Putamen (tissue), 1 donor: ENCODE data around the gene PRKN.

Source experiments
- DNase-seq: peaks from one replicate; pipeline ENCODE4 v3.0.0-alpha.2; 2016; ENCODE audit warnings: low spot score

PRKN gene

DNA sequence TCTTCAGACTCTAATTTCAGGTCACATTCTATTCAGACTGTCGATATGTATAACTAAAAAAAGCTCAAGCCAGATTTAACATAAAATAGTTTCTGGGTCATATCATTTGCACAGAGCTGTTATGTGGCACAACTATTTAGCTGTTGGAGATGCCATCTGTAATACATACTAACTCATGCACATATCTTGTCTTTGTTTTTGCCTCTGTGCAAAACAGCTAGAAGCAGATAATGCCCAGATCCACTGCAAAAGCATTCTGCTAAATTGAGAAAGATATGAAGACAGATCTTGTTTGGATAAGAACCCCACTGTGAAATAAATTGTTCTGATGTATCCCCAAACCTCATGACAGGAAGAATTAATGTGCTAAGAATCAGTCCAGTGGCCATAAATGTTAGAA lies 930.9 kb downstream of the PRKN start:
- no peak for DNase-seq

DNA sequence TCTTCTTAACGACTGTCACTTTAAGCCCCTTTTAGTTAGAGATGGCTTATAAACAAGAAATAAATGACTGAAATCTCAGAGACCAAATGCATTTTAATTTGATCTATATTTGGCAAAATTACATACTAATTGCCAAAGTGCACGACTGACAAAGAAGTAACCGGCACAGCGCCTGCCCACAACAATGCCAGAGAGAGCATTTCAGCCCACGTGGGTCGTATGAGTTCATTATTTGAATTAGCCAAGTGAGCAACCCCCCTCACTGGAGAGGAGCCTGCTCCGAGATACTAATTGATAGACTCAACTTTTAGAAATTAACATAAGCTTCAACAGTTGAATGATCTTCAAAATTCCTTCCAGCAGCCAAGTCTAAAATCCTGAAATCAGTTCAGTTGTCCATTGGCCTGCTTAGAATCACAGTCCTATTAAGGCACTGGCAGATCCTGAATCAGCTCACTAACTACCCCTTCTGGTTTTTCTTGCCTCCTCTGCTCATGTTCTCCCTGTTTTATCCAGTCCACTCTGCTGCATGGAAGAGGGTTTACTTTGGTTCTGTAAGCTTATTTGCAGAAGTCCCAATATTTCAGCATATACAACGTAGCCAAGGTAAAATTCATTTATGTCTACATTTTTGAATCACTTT lies 934.6 kb downstream of the PRKN start:
- DNase-seq: no peak

DNA sequence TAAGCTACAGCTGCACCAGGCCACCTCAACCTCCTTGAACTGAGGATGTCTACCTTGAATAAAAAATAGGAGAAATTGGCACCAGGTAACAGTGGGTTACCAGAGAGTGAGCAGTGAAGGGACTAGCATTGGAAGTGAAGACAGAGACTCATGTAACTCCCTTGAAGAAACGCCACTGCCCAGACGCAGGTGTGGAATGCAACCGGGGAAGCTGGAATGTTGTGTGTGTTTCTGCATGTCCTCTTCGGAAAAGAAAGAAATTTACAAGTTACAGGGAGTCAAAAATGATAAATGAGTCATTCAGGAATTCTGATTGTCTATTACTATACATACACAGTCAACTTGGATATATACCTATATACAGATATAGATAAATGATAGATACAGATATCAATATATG lies 939.0 kb downstream of the PRKN start:
- no peak for DNase-seq

DNA sequence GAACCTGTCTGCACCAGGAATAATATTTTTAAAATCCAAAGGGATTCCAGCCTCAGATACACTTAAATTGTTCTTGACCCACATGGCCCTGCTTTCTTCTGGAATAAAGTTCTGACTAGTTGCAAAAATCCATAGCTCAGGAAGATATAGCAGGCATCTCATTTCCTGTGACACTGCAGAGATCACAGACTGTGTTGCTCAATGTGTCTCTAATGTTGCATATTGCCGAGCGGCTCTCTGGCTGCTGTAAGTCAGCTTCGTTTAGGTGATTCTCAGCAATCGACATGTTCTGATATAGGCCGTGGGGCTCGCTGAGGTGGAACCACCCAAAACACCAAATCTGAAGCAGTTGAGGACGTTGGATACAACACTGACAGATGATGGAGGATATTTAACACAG lies 955.4 kb downstream of the PRKN start:
- DNase-seq: no peak

DNA sequence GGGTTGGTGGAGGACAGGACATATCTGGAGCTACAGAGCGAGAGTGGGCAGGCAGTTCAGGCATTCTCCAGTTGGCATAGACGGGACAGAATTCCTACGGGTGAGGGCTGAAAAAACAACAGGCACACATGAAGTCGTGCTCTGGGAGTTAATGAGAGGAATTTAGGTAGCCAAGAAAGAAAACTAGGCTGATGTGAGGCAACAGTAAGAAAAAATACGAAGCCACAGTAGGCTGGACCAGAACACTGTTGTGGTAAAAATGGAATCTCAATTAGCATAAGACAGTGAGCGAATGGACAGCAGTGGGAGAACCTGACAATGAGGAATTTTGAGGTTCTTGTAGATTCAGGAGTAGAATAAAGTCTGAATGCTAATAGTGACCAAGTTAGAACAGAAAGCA lies 965.6 kb downstream of the PRKN start:
- DNase-seq: no peak

DNA sequence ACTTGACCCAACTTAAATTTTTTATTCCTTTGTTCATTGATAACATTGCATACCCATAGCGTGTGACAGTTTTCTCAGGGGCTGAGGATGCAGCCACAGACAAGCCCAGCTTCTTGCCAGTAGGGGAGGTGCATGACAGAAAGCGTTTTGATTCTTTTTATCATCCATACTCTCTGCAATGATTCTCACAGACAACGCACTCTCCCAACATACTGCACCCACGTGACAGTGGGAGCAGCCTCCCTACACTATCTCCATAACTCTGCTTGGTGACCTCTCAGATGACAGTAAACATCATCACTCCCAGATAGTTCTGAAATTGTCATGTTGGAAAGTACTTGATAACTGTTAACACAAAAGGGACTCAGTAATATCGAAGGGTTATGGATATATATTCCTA lies 972.5 kb downstream of the PRKN start:
- DNase-seq: no peak

DNA sequence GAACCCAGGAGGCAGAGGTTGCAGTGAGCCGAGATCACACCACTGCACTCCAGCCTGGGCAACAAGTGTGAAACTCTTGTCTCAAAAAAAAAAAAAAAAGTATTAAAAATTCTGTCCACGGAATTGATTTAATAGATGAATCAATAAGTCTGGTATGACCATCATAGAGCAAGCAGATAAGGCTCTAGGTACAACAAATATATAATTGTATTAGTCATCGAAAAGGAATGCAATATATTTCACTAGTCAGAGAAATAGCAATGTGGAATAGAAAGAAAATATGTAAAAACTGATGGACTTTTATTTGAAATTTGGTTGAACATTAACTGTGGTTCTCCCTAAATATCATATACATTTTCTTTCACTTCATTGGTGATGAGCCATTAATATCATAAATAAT lies 976.9 kb downstream of the PRKN start:
- DNase-seq: no peak

DNA sequence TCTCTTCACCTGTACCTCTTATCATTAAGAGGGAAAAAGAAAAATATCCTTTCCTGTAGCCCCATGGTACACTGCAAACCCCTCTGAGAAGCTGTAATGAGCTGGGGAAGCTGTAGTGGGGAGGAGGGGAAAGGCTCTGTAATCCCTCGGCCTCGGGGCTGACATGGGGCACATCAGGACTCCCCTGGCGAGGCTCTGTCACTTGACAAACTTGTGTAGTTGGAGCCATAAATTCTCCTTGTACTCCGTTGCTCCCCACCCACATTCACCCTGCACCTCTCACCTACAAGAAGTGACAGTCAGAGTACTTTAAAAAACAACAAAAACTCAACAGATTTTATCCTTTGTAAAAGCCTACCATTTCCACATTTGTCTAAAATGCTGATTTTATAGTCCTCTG lies 978.0 kb downstream of the PRKN start:
- no peak for DNase-seq

DNA sequence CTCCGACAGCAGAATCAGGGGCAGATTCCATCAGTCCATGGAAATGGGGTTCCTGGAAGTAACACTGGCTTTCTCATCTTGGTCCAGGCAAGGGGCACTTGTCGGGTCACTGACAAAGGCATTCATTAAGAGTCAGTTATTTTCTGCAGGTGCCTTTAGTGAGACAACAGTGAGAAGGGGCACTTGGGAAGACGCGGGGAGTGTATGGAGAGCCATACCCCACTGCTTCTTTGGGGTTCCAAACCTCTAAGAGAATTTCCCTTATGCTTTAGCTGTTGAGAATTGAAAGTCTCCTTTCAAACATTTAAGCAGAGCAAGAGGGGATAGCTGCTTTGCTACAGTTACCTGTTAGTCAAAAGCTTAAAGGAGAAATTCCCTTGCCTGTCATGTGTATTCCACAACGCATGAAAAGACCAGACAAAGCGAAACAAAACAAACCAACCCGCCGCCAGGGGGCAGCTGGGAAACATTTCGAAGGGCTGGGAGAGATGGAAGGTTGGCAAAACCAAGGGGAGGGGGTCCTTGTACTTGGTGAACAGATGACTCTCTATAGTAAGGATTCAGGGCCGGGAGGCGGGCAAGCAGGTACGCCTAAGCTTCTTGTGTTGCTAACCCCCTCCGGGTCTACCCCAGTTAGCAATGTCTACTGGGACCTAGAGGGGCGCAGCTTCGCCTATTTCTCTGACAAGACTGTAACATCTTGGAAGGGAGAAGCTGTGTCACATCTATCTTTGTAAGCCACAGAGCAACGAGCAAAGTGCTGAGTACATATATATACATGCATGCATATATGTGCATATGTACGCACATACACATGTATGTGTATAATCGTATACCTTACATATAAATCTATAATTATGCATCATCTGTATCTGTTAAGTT lies 978.8 kb downstream of the PRKN start:
- DNase-seq: no peak

DNA sequence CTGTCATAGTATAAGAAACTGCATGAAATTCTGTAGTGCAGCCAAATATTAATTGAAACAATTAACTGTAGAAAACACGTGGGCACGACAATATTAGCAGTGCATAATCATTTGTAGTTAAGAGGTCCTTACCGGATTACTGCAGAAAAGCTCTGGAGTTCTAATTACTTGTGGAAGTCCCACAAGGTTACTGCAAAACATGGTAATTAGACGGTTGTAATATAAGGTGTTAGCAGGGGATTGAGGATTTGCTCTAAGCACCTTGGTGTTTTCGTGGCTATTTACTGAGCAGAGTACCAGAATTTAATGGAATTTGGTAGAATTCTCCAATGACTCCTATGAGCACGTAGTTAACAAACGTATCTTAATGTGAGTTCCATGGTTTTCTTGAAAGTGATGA lies 980.1 kb downstream of the PRKN start:
- DNase-seq: no peak

DNA sequence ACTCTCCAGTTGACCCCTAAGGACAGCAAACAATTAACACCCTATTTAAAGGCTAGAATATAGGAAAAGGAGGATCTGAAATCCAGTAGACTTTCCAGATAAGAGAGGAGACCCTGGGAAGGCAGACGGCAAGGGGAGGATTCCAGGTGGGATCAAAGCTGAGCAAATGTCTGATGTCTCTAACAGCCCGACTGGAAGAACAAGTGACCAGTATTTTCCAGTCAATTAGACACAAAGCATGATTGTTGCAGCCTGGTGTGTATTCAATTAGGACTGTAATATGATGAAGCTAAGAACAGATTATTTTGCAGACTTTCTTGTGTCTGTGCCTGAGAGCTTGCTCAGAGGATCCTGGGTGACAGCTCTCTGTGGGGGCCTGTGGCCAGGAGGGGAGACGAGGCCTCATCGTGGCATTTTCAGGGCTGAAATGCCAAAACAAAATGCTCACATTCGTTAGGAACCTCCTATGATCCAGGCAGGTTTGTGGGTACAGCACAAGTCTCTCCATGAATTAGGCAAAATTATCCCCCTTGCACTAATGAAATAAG lies 981.9 kb downstream of the PRKN start:
- no peak for DNase-seq

DNA sequence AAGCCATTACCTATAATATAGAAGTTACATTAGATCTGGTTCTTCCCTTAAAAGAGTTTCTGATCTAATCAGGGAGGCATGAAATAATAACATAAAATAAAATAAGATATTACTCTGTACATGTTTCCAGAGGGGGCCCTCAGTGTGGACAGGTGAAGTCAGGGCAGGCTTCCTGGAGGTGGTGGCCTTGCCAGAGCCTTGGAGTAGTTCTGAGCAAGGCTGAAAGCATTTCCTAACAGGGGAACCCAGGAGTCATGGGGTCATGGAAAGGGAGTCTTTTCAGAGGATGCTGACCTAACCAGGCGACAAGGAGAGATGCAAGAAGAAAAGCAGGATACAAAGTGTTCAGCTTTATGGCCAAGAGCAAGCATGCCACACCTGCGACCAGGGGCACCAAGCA lies 982.4 kb downstream of the PRKN start:
- DNase-seq: no peak

DNA sequence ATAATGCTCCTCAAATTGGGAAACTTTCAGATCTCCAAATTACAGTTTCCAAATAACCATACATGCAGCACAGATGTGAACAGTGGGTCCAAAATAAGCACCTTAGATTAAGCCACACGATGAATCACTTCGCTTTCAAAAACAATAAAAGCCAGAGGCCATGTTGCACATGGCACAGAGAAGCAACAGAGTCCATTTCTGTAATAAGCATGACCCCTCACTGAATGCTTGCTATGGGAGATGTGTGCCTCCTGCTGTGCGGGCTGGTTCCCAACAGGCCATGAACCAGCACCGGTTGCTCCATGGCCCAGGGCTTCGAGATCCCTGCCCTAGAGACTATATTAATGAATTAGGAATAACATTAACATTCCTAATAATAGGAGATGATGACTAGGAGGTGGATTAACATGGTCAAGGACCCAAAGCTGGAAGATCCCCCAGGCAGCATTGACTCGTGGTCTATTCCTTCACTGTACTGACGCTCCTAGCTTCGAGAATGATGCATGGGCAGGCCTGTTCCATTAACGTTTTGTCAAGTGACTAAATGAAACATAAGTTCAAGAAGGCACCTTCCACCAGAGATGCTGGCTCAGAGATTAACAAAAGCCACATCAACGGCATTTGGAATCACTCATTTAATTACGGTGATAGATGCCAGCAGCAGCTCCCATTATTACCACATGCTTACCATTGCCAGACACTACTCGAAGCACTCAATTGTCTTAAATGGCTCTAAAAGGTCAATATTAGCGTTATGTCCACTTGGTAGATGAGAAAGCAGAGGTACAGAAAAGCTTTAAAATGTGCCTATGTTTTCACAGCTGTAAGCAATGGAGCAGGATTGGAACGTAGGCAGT lies 983.1 kb downstream of the PRKN start:
- no peak for DNase-seq

DNA sequence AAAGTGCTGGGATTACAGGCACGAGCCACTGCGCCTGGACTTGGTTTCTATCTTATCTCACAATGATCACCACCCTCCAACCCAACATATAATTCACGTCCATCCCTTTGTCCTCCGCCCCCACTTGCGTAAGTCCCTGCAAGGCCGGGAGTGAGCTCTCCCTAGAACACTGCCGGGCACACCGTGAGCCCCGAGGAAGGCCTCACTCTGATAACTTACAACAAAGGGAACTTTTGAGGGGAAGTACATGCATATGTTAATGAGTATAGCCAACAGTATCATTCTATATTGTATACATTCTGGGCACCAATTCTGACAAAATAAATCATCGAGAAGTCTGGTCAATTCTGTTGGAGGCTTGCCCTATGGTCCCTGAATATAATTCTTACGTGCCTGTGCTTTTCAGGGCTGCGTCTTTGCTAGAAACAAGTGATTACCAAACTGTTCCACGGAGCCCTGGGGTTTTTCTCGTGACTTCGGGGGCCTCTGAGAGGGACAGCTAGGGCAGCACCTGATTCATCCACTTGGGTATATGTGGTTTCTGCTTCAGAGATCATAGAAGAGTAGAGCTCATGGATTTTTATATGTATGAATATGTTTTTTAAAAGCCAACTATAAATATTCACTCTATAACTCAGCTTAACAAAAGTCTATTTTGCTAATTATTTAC lies 983.9 kb downstream of the PRKN start:
- DNase-seq: no peak

DNA sequence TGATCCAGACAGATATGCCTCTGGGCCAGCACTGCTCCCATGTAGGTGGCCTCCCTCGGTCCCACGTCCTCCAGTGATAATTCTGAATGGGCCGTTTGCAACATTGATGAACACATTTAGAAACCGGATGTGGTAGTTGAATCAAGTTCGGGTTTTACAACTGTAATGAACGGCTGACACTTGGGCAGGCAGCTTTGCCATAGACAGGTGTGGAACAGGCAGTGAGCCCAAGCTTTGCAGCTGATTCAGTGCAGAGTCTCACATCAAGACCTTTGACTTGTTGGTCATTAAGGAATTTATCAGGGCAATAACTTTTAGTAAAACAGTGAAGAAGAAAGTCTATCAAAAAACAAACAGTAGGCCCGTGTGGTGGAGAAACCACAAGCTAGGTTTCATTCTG lies 987.1 kb downstream of the PRKN start:
- DNase-seq: no peak

DNA sequence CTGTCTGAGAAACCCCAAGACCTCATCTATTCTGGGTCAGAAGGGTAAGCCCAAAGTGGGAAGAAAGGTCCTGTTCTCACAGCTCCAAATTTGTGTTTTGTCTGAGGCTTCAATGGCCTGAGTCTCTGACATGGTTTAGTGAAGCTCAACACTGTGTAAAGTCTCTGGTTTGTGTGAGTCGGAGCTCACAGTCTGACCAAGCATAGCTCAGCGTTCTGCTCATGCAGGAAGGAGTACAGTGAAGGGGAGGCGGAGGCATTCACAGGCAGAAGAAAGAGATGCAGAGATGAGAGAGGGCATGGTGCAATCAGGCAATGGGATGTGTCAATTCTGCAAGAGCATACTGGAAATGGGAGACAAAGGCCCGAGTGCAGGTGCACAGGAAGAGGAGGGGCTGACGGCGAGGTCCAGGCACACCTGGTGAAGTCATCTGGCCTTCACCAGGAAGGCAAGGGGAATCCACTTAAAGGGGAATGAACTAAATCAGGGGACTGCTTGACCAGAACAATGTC lies 990.7 kb downstream of the PRKN start:
- no peak for DNase-seq

DNA sequence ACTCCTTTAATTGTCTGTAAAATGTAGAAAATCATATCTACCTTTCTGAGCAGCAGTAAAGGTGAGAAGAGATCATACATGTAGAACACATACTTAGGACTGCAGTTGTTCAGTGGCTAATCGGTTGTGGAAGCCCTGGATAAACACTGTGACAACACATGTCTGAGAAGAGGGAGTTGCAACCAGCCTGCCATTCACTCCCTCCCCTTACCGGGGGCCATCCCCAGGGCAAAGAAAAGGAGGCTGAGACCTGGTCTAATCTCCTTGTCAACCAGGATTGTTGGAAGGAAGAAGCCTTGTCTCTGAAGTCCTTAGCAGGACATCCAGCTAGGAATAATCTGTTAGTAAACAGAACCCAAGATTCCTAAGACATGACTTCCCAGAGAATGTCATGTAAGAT lies 991.2 kb downstream of the PRKN start:
- no peak for DNase-seq

DNA sequence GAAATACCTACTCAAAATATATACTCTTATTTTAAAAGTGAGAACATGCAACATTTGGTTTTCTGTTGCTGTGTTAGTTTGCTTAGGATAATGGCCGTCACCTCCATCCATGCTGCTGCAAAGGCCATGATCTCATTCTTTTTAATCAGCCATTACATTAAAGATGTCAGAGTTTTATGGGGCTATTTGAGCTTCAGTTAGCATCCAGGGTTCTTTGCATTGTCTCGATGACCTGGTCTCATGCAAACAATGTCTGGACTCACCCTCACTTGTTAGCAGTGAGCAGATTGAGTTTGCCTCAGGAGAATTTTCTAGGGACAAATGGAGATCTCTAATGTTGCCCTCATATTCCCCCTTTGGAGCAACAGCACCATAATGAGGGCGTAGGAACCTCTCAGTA lies 995.0 kb downstream of the PRKN start:
- no peak for DNase-seq

DNA sequence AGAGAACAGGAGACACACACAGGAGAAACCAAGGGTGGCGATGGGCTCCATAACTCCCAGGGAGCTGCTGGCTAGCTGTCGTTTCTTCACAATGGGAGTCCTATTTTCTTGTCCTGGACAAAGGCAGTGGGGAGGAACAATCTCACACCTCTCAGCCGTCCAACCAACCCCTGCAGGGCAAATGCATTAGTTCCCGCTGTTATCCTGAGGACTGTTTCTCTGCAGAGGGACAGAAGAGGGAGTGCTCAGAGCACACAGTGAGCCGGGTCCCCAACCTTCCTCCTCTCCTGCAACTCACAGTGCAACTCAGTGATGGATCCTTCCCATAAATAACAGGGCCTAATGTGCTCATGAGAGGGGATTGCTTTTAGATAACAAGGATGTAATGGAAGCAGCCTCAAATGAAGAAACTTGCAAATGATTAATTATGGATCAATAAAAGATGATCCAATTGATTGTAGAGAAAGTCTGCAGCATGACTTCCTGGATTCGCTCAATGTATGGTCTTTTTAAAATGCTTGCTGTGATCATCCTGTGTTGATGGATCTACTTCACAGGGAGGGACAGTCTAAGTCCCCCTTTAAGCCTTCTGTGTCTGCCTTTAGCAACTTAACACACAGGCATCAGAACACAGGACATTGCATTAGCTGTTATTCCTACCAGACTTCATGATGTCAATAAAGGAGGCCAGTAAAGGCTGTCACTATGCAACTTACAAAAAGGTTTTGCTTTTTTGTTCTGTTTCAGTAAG lies 1000.3 kb downstream of the PRKN start:
- DNase-seq: no peak

DNA sequence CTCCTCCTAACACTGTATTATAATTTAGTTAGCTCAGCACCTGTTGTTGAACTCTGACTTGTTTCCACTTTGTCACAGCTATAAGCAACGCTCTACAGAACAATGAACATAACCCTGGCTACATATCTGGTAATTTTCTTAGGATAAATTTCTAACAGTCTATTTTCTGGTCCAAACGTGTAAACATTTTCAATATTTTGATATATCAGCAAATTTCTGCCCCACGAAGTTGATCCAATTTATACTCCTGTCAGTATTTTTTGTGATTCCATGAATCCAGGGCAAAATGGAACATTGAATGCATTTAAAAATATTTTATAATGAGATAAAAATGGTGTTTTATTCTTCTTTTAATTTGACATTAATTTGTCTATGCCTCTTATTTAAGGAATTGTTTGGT lies 1005.2 kb downstream of the PRKN start:
- DNase-seq: no peak

DNA sequence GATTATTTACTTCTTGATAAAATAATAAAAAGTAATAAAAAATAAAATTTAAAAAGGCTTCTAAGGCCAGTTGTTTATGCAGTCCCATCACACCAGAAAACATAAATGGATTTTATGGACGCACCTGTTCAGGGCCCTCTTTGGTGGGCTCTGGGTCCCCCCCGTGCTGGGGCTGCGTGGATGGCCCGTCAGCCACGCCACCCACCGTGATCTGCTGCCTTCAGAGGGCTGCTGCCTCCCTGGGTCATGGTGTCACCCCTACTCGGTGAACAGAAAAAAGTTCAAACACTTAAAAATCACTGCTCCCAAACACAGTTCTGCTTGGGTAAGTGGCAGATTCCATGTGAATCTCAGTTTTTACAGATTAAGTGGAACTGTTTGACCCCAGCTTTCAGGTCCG lies 1006.1 kb downstream of the PRKN start:
- DNase-seq: no peak
